Sigmoid colon (tissue), 7 donors: ENCODE measurements around the gene DHRS7. TPM values are rescaled to one million over a fixed set of nuclear protein-coding genes. Genes with fewer than 3 reads are reported as not detected.

Experiments used
- DNase-seq: peaks from one replicate; pipeline ENCODE4 v3.0.0-alpha.2; 2019
- H3K27ac ChIP-seq, 4 donors: fragments of 200-600 bp; sonication (generic); one replicate each; pipeline ENCODE4 v1.5.1; 2016 to 2019; ENCODE audit warnings: mild to moderate bottlenecking in 1 of 4
- H3K27me3 ChIP-seq, 3 donors: fragments of 200-600 bp; sonication (generic); one replicate each; pipeline ENCODE4 v1.5.1; 2019; ENCODE audit warnings: mild to moderate bottlenecking in 1 of 3
- H3K36me3 ChIP-seq, 4 donors: fragments of 200-600 bp; sonication (generic); one replicate each; pipeline ENCODE4 v1.5.1; 2016 to 2019
- H3K4me1 ChIP-seq, 4 donors: fragments of 200-600 bp; sonication (generic); one replicate each; pipeline ENCODE4 v1.5.1; 2017 to 2019
- H3K4me3 ChIP-seq, 4 donors: fragments of 200-600 bp; sonication (generic); one replicate each; pipeline ENCODE4 v1.5.1; 2017 to 2019; ENCODE audit warnings: mild to moderate bottlenecking in 2 of 4, moderate library complexity in 1 of 4
- H3K9me3 ChIP-seq, 4 donors: fragments of 200-600 bp in 3 of 4; sonication (generic) in 3 of 4; one replicate each; pipeline versions ENCODE4 v1.5.1 to v1.6.1; 2013 to 2019
- EP300 ChIP-seq, 4 donors: sonication (generic); formaldehyde crosslinking; IDR thresholded peaks; one replicate each; pipeline ENCODE4 v1.6.1; 2017; ENCODE audit warnings: antibody characterized with exemption in 4 of 4
- POLR2A ChIP-seq, 2 donors: fragments of 450-650 bp; IDR thresholded peaks; one replicate each; pipeline ENCODE4 v1.6.1; 2016; ENCODE audit warnings: antibody characterized with exemption in 2 of 2, mild to moderate bottlenecking in 2 of 2, moderate library complexity in 2 of 2
- POLR2AphosphoS5 ChIP-seq, 4 donors: sonication (generic); formaldehyde crosslinking; IDR thresholded peaks; one replicate each; pipeline ENCODE4 v1.6.1; 2017; ENCODE audit warnings: antibody characterized with exemption in 4 of 4
- WGBS, 2 donors: extraction: QIAGEN DNeasy Blood & Tissue Kit; methylation state at CpG; one replicate each; pipeline ENCODE4 v1.1.7; 2013; 5-methylcytosine and 5-hydroxymethylcytosine counted together
- intact Hi-C: fragments of 100-400 bp; cut with DNase I; formaldehyde crosslinking; loops from one replicate; pipeline ENCODE4 v1.15.1; 2023
- polyA plus RNA-seq, 3 donors: library from polyadenylated mRNA; stranded (reverse); fragments of 200-250 nt; gene quantifications; one replicate each; pipeline ENCODE4 v1.2.3, GENCODE V29; 2013
- total RNA-seq, 4 donors: library from RNA; depleted of rRNA; stranded (reverse); fragments of >200 nt; gene quantifications; one replicate each; pipeline ENCODE4 v1.1.0, GENCODE V29; 2016
- TF ChIP-seq, protein P1 (sequence below), 4 experiments: fragments of 450-650 bp in 3 of 4; fragments of 200-600 bp in 1 of 4; IDR thresholded peaks; one replicate each; pipeline ENCODE4 v1.5.1; 2016 to 2019; ENCODE audit warnings: antibody characterized with exemption in 4 of 4, mild to moderate bottlenecking in 3 of 4, moderate library complexity in 2 of 4
- donor health status: healthy with polysubstance abuse.
- donor health status: Bipolar disorder and iron deficiency.
- donor health status: healthy.

DHRS7 gene, protein sequence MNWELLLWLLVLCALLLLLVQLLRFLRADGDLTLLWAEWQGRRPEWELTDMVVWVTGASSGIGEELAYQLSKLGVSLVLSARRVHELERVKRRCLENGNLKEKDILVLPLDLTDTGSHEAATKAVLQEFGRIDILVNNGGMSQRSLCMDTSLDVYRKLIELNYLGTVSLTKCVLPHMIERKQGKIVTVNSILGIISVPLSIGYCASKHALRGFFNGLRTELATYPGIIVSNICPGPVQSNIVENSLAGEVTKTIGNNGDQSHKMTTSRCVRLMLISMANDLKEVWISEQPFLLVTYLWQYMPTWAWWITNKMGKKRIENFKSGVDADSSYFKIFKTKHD
- 10 to 100 TPM; 43.7 to 70.9 (median 59.7) TPM for total RNA-seq
- polyA plus RNA-seq = 10 to 100 TPM; 18.0 to 49.2 (median 22.7) TPM

- Histone ChIP-seq H3K27ac (peak within 1 kb of the TSS; percentile 86 to 97 (median 92)), H3K36me3 (no peaks in the 10 kb centered on the region), H3K4me3 (peak within 1 kb of the TSS; percentile 65 to 84 (median 77)), H3K9me3 (no peaks in the 10 kb centered on the region), H3K4me1 (peaks cover 0 to 25% (median 19%) of the 10 kb centered on the region in 4 donors), H3K27me3 (no peaks in the 10 kb centered on the region)
- WGBS, 2 donors = 0% methylated on average over 68 of the region's 68 CpGs
- DNase-seq = peak; percentile 91
- TF ChIP-seq POLR2AphosphoS5 (IDR thresholded peaks at IDR 0.05) = peak; percentile 65 to 85 (median 78)
- no peak for TF ChIP-seq EP300 (IDR thresholded peaks at IDR 0.05)
- TF ChIP-seq, protein P1, sequence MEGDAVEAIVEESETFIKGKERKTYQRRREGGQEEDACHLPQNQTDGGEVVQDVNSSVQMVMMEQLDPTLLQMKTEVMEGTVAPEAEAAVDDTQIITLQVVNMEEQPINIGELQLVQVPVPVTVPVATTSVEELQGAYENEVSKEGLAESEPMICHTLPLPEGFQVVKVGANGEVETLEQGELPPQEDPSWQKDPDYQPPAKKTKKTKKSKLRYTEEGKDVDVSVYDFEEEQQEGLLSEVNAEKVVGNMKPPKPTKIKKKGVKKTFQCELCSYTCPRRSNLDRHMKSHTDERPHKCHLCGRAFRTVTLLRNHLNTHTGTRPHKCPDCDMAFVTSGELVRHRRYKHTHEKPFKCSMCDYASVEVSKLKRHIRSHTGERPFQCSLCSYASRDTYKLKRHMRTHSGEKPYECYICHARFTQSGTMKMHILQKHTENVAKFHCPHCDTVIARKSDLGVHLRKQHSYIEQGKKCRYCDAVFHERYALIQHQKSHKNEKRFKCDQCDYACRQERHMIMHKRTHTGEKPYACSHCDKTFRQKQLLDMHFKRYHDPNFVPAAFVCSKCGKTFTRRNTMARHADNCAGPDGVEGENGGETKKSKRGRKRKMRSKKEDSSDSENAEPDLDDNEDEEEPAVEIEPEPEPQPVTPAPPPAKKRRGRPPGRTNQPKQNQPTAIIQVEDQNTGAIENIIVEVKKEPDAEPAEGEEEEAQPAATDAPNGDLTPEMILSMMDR (IDR thresholded peaks at IDR 0.05) = peak in 1 of 4 experiments; percentile 64
- peak; percentile 27 to 55 for TF ChIP-seq POLR2A (IDR thresholded peaks at IDR 0.05)
- intact Hi-C loops = loop anchor here (1.0 to 5.0 kb wide), 3 partner anchors 72 to 198 kb away; partner anchors contain the start of gene PPM1A
These were observed at the start of gene DHRS7 for GRCh38 chr14:60164712-60165546. Gene DHRS7, minus strand, starts transcription at chr14:60165398. Its CDS starts 89 bp downstream, at chr14:60165309.

DNA sequence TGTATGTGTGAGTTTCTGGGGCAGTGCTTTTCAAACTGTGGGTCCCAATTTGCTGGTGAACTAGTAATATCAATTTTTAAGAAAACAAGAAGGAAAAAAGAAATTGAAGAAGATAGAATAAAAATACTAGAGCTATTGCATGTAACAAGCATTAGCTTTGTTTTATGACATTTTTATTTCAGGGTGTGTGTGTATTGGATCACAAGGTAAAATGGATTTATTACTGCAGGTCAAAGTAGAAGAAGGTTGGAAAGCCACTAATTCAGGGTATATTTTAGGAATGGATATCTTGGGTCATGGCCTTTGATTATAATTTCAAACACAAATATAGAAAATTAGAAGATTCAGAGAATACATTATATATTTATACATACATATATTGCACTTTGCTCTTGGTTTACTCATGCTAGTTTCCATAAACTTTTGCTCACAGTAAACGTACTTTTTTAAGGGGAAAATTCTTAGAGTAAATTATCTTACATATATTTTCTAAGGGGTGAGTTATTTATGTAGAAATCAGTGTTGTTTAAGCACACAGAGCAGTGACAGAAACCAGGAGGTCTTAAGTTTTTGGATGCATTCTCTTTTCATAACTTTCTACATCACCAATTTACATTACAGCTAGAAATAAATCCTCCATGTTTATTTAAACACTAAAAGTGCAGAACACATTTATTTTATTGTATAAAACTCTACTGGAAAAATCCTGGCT is 49.4 kb upstream of the DHRS7 start:
- intact Hi-C loops = loop anchor here (1.0 kb wide), 1 partner anchor 34 kb away; no protein-coding TSS in a partner anchor
- H3K27me3 ChIP-seq = no peaks in the 10 kb centered on the region
- WGBS, 2 donors = 7 to 55% methylated on average over 1 of the region's 1 CpG
- DNase-seq = no peak
- no peaks in the 10 kb centered on the region for H3K36me3 ChIP-seq
- no peaks in the 10 kb centered on the region for H3K9me3 ChIP-seq
- H3K27ac ChIP-seq = peak overlapping the region; percentile 50 to 85 (median 73)
- TF ChIP-seq, protein P1 (IDR thresholded peaks at IDR 0.05) = no peak
- TF ChIP-seq POLR2A (IDR thresholded peaks at IDR 0.05) = no peak
- peak; percentile 70 to 85 (median 82) for TF ChIP-seq POLR2AphosphoS5 (IDR thresholded peaks at IDR 0.05)
- peak in 1 of 4 donors; percentile 25 for TF ChIP-seq EP300 (IDR thresholded peaks at IDR 0.05)
- H3K4me1 ChIP-seq = peaks cover 0 to 50% (median 38%) of the 10 kb centered on the region in 4 donors
- H3K4me3 ChIP-seq = no peak overlapping the region

DNA sequence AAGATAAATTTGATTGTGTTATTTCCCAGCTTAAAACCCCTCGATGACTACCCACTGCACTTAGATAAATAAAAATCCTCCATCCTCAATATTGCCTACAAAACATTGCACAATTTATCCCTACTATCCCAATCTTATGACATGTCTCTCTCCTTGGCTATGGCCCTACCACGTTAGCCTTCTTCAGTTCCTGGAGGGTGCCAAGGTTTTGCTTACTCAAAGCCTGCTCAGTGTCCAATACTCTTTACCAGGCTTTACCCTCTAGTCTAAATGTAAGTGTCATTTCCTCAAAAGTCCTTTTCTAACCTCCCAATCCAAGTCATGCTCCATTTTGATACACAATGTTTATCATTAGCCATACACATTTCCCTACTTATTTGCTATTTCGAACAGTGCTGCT is 48.8 kb upstream of the DHRS7 start:
- WGBS, 2 donors = 23 to 64% methylated on average over 3 of the region's 3 CpGs
- DNase-seq = no peak
- TF ChIP-seq EP300 (IDR thresholded peaks at IDR 0.05) (no peak), POLR2A (IDR thresholded peaks at IDR 0.05) (no peak), POLR2AphosphoS5 (IDR thresholded peaks at IDR 0.05) (peak; percentile 47 to 61 (median 58))
- H3K9me3 ChIP-seq = no peaks in the 10 kb centered on the region
- no peaks in the 10 kb centered on the region for H3K27me3 ChIP-seq
- peaks cover 0 to 50% (median 38%) of the 10 kb centered on the region in 4 donors for H3K4me1 ChIP-seq
- peak overlapping the region; percentile 50 to 85 (median 73) for H3K27ac ChIP-seq
- no peaks in the 10 kb centered on the region for H3K36me3 ChIP-seq
- intact Hi-C loops = no loop called here
- no peak overlapping the region for H3K4me3 ChIP-seq

GRCh38 chr14:60212503-60213371 is 47.5 kb upstream of the DHRS7 start:
- no peak for DNase-seq
- H3K4me3 ChIP-seq = no peak overlapping the region
- intact Hi-C loops = no loop called here
- peak overlapping the region in 1 of 4 donors; percentile 76 for H3K27ac ChIP-seq
- no peaks in the 10 kb centered on the region for H3K9me3 ChIP-seq
- H3K4me1 ChIP-seq = peaks cover 0 to 44% (median 35%) of the 10 kb centered on the region in 4 donors
- TF ChIP-seq POLR2AphosphoS5 (IDR thresholded peaks at IDR 0.05) = no peak
- no peak for TF ChIP-seq EP300 (IDR thresholded peaks at IDR 0.05)
- TF ChIP-seq POLR2A (IDR thresholded peaks at IDR 0.05) = no peak
- 89 to 92% methylated on average over 5 of the region's 5 CpGs for WGBS, 2 donors
- H3K27me3 ChIP-seq = no peaks in the 10 kb centered on the region
- no peaks in the 10 kb centered on the region for H3K36me3 ChIP-seq
